DND-41 (cell line): ENCODE measurements around the gene SLC13A5.

ENCODE experiments used
- ATAC-seq: fragments of 200-7000 bp; cut with Tn5 transposase; 3 replicates; pipeline ENCODE4 v1.9.1; 2021; ENCODE audit warnings: low read depth; ENCODE audit not compliant: insufficient read depth
- DNase-seq: peaks from one replicate; pipeline ENCODE4 v3.0.0-alpha.2; 2020
- H2AFZ ChIP-seq: 2 replicates; pipeline ENCODE4 v1.6.0; 2012; ENCODE audit warnings: low read depth, low read length
- H3K27ac ChIP-seq: 2 replicates; pipeline ENCODE4 v1.5.1; 2012; ENCODE audit warnings: low read length, inconsistent platforms
- H3K27me3 ChIP-seq: fragments of 200-600 bp; sonication (generic); 2 replicates; pipeline ENCODE4 v1.6.0; 2012; ENCODE audit warnings: low read length, mild to moderate bottlenecking, inconsistent platforms; ENCODE audit not compliant: insufficient read depth, poor library complexity
- H3K36me3 ChIP-seq: 2 replicates; pipeline ENCODE4 v1.5.1; 2012; ENCODE audit warnings: low read length, inconsistent platforms; ENCODE audit not compliant: insufficient read depth
- H3K4me1 ChIP-seq: 2 replicates; pipeline ENCODE4 v1.5.1; 2012; ENCODE audit warnings: mild to moderate bottlenecking, low read length; ENCODE audit not compliant: insufficient read depth
- H3K4me2 ChIP-seq: 2 replicates; pipeline ENCODE4 v1.6.0; 2012; ENCODE audit warnings: mild to moderate bottlenecking, moderate library complexity, low read length, inconsistent platforms; ENCODE audit not compliant: insufficient read depth
- H3K4me3 ChIP-seq, 2 experiments: fragments of 200-600 bp in 1 of 2; shearing (Covaris generic) in 1 of 2; 2 replicates each; pipeline ENCODE4 v1.5.1; 2012 to 2016; ENCODE audit warnings: inconsistent platforms in 2 of 2, low read length in 2 of 2, mild to moderate bottlenecking in 2 of 2, low read depth in 1 of 2, moderate library complexity in 1 of 2
- H3K79me2 ChIP-seq: 2 replicates; pipeline ENCODE4 v1.6.0; 2012; ENCODE audit warnings: low read length, inconsistent platforms; ENCODE audit not compliant: insufficient read depth
- H3K9ac ChIP-seq: 2 replicates; pipeline ENCODE4 v1.6.0; 2012; ENCODE audit warnings: low read depth, mild to moderate bottlenecking, inconsistent platforms, low read length, moderate library complexity
- H3K9me3 ChIP-seq: 2 replicates; pipeline ENCODE4 v1.5.1; 2012; ENCODE audit warnings: low read length, moderate library complexity, mild to moderate bottlenecking, inconsistent platforms; ENCODE audit not compliant: insufficient read depth, severe bottlenecking
- H4K20me1 ChIP-seq: 2 replicates; pipeline ENCODE4 v1.6.0; 2012; ENCODE audit warnings: low read length; ENCODE audit not compliant: insufficient read depth
- EZH2 ChIP-seq: IDR thresholded peaks from 3 replicates; pipeline ENCODE4 v1.6.1; 2012; ENCODE audit warnings: borderline replicate concordance, low read depth, mild to moderate bottlenecking, moderate library complexity, low read length, inconsistent platforms; ENCODE audit not compliant: severe bottlenecking
- TF ChIP-seq, protein P1 (sequence below): IDR thresholded peaks from 2 replicates; pipeline ENCODE4 v1.5.1; 2012; ENCODE audit warnings: borderline replicate concordance, low read length, moderate library complexity, mild to moderate bottlenecking; ENCODE audit not compliant: poor library complexity, severe bottlenecking; ENCODE audit errors: extremely low read depth

SLC13A5 gene

GRCh38 chr17:6724009-6724408, 10.8 kb upstream of the SLC13A5 start:
- H3K27me3 ChIP-seq = peaks cover 12% of the 10 kb centered on the region

DNA sequence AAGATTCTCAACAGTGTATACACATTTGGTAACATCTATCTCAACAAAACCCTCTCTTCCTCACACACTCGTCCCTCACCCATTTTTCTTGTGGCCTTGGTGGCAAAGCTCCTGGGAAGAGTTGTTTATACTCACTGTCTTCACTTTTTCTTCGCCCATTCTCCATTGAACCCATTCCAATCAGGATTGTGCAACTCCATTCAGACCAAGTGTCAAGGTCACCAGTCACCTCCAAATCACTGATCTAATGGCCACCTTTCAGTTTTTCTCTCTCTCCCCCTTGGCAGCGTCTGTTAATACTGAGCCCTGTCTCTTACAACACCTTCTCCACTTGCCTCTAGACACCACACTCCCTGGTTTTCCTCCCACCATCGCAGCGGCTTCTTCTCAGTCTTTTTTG, 8.6 kb upstream of the SLC13A5 start:
- no peaks in the 10 kb centered on the region for H3K9me3 ChIP-seq
- H3K9ac ChIP-seq = no peak overlapping the region
- H3K4me1 ChIP-seq = no peaks in the 10 kb centered on the region
- H3K79me2 ChIP-seq = no peaks in the 10 kb centered on the region
- H3K4me3 ChIP-seq = no peak overlapping the region
- H4K20me1 ChIP-seq = no peaks in the 10 kb centered on the region
- ATAC-seq (no peak), DNase-seq (no peak)
- no peak overlapping the region for H3K27ac ChIP-seq
- TF ChIP-seq, protein P1, sequence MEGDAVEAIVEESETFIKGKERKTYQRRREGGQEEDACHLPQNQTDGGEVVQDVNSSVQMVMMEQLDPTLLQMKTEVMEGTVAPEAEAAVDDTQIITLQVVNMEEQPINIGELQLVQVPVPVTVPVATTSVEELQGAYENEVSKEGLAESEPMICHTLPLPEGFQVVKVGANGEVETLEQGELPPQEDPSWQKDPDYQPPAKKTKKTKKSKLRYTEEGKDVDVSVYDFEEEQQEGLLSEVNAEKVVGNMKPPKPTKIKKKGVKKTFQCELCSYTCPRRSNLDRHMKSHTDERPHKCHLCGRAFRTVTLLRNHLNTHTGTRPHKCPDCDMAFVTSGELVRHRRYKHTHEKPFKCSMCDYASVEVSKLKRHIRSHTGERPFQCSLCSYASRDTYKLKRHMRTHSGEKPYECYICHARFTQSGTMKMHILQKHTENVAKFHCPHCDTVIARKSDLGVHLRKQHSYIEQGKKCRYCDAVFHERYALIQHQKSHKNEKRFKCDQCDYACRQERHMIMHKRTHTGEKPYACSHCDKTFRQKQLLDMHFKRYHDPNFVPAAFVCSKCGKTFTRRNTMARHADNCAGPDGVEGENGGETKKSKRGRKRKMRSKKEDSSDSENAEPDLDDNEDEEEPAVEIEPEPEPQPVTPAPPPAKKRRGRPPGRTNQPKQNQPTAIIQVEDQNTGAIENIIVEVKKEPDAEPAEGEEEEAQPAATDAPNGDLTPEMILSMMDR = no peak
- TF ChIP-seq EZH2 = no peak
- no peak overlapping the region for H2AFZ ChIP-seq
- peaks cover 12% of the 10 kb centered on the region for H3K27me3 ChIP-seq
- H3K4me2 ChIP-seq = no peak overlapping the region
- no peaks in the 10 kb centered on the region for H3K36me3 ChIP-seq

More at GRCh38 chr17:6724009-6724408, 10.8 kb upstream of the SLC13A5 start:
- DNase-seq = no peak
- Histone ChIP-seq H3K27ac (no peak overlapping the region), H4K20me1 (no peaks in the 10 kb centered on the region), H2AFZ (no peak overlapping the region), H3K36me3 (no peaks in the 10 kb centered on the region), H3K79me2 (no peaks in the 10 kb centered on the region), H3K4me2 (no peak overlapping the region), H3K4me1 (no peaks in the 10 kb centered on the region), H3K4me3 (no peak overlapping the region), H3K9me3 (no peaks in the 10 kb centered on the region), H3K9ac (no peak overlapping the region)
- no peak for TF ChIP-seq EZH2
- TF ChIP-seq, protein P1 = no peak
- no peak for ATAC-seq

GRCh38 chr17:6716736-6717135, 3.6 kb upstream of the SLC13A5 start:
- TF ChIP-seq EZH2 = no peak
- TF ChIP-seq, protein P1 = no peak
- Histone ChIP-seq H3K27me3 (peaks cover 5% of the 10 kb centered on the region), H4K20me1 (no peaks in the 10 kb centered on the region), H3K36me3 (no peaks in the 10 kb centered on the region), H3K9ac (no peak overlapping the region), H2AFZ (no peak overlapping the region), H3K4me2 (no peak overlapping the region), H3K4me1 (no peaks in the 10 kb centered on the region), H3K79me2 (no peaks in the 10 kb centered on the region), H3K9me3 (no peaks in the 10 kb centered on the region), H3K27ac (no peak overlapping the region), H3K4me3 (no peak overlapping the region)
- DNase-seq (no peak), ATAC-seq (no peak)
